H9 (cell line): ENCODE data around the gene E2F1. TPM values are rescaled to one million over a fixed set of nuclear protein-coding genes. Genes with fewer than 3 reads are reported as not detected.

Experiments used
- DNase-seq: peaks from one replicate; pipeline ENCODE4 v3.0.0-alpha.2; 2017
- H2AFZ ChIP-seq: one replicate; pipeline ENCODE4 v1.6.1; 2013; ENCODE audit warnings: mild to moderate bottlenecking, low read length, control low read depth, moderate library complexity
- H2AK5ac ChIP-seq: 2 replicates; pipeline ENCODE4 v1.6.1; 2013; ENCODE audit warnings: low read length, control low read depth, mixed read lengths; ENCODE audit not compliant: insufficient read length
- H2BK120ac ChIP-seq: one replicate; pipeline ENCODE4 v1.6.1; 2013; ENCODE audit warnings: low read depth, mild to moderate bottlenecking, low read length, control low read depth, inconsistent platforms; ENCODE audit not compliant: poor library complexity, severe bottlenecking
- H2BK12ac ChIP-seq: 2 replicates; pipeline ENCODE4 v1.6.1; 2013; ENCODE audit warnings: low read length, control low read depth, mixed read lengths, low read depth; ENCODE audit not compliant: insufficient read length
- H2BK15ac ChIP-seq: 2 replicates; pipeline ENCODE4 v1.6.1; 2013; ENCODE audit warnings: low read depth, low read length, control low read depth
- H2BK20ac ChIP-seq: one replicate; pipeline ENCODE4 v1.6.1; 2013; ENCODE audit warnings: low read depth, mild to moderate bottlenecking, low read length, control low read depth, inconsistent platforms; ENCODE audit not compliant: poor library complexity, severe bottlenecking
- H2BK5ac ChIP-seq: 2 replicates; pipeline ENCODE4 v1.6.1; 2013; ENCODE audit warnings: low read length, control low read depth, mixed read lengths; ENCODE audit not compliant: insufficient read length
- H3K14ac ChIP-seq: 2 replicates; pipeline ENCODE4 v1.6.1; 2013; ENCODE audit warnings: low read length, control low read depth; ENCODE audit not compliant: insufficient read depth
- H3K18ac ChIP-seq: 2 replicates; pipeline ENCODE4 v1.6.1; 2013; ENCODE audit warnings: low read depth, mild to moderate bottlenecking, mixed read lengths, low read length, control low read depth; ENCODE audit not compliant: insufficient read length
- H3K23ac ChIP-seq: 2 replicates; pipeline ENCODE4 v1.6.1; 2013; ENCODE audit warnings: low read length, control low read depth, mixed read lengths, low read depth; ENCODE audit not compliant: insufficient read length
- H3K23me2 ChIP-seq: 2 replicates; pipeline ENCODE4 v1.6.1; 2013; ENCODE audit warnings: low read depth, mild to moderate bottlenecking, mixed read lengths, low read length, control low read depth; ENCODE audit not compliant: insufficient read length, poor library complexity, severe bottlenecking
- H3K27ac ChIP-seq: 2 replicates; pipeline ENCODE4 v1.5.1; 2013; ENCODE audit warnings: low read length, control low read depth, mixed read lengths, low read depth; ENCODE audit not compliant: insufficient read length
- H3K27me3 ChIP-seq: 2 replicates; pipeline ENCODE4 v1.6.1; 2013; ENCODE audit warnings: low read length, control low read depth, inconsistent platforms; ENCODE audit not compliant: insufficient read depth
- H3K4ac ChIP-seq: 2 replicates; pipeline ENCODE4 v1.6.1; 2013; ENCODE audit warnings: low read depth, mild to moderate bottlenecking, control low read depth, inconsistent platforms, low read length, moderate library complexity
- H3K4me1 ChIP-seq: 2 replicates; pipeline ENCODE4 v1.6.1; 2013; ENCODE audit warnings: low read length, control low read depth, inconsistent platforms; ENCODE audit not compliant: insufficient read depth
- H3K4me2 ChIP-seq: 2 replicates; pipeline ENCODE4 v1.6.1; 2013; ENCODE audit warnings: low read length, control low read depth, mixed read lengths; ENCODE audit not compliant: insufficient read length, insufficient read depth
- H3K56ac ChIP-seq: 2 replicates; pipeline ENCODE4 v1.6.1; 2013; ENCODE audit warnings: low read depth, mild to moderate bottlenecking, mixed read lengths, low read length, control low read depth; ENCODE audit not compliant: insufficient read length
- H3K79me1 ChIP-seq: 2 replicates; pipeline ENCODE4 v1.6.1; 2013; ENCODE audit warnings: low read depth, mild to moderate bottlenecking, moderate library complexity, low read length, control low read depth, inconsistent platforms; ENCODE audit not compliant: insufficient read depth, poor library complexity, severe bottlenecking
- H3K79me2 ChIP-seq: 2 replicates; pipeline ENCODE4 v1.6.1; 2013; ENCODE audit warnings: low read length, control low read depth, inconsistent platforms; ENCODE audit not compliant: insufficient read depth
- H3K9ac ChIP-seq: 2 replicates; pipeline ENCODE4 v1.6.1; 2013; ENCODE audit warnings: low read length, control low read depth, mixed read lengths; ENCODE audit not compliant: insufficient read length; ENCODE audit errors: extremely low read depth
- H3K9me3 ChIP-seq: one replicate; pipeline ENCODE4 v1.6.1; 2013; ENCODE audit warnings: low read depth, low read length, inconsistent platforms; ENCODE audit not compliant: control insufficient read depth
- H3T11ph ChIP-seq: one replicate; pipeline ENCODE4 v1.6.1; 2013; ENCODE audit warnings: mild to moderate bottlenecking, low read length, control low read depth, inconsistent platforms
- H4K20me1 ChIP-seq: one replicate; pipeline ENCODE4 v1.6.1; 2013; ENCODE audit not compliant: control insufficient read depth, insufficient read length, insufficient read depth
- H4K5ac ChIP-seq: 2 replicates; pipeline ENCODE4 v1.6.1; 2013; ENCODE audit warnings: low read depth, mild to moderate bottlenecking, mixed read lengths, low read length, control low read depth; ENCODE audit not compliant: insufficient read length
- H4K8ac ChIP-seq: replicated peaks from 2 replicates; pipeline ENCODE4 v1.6.1; 2013; ENCODE audit warnings: low read length, control low read depth, mixed read lengths, low read depth; ENCODE audit not compliant: insufficient read length
- H4K91ac ChIP-seq: 2 replicates; pipeline ENCODE4 v1.6.1; 2013; ENCODE audit warnings: low read depth, mild to moderate bottlenecking, moderate library complexity, mixed read lengths, low read length, control low read depth; ENCODE audit not compliant: insufficient read length
- H3K27ac Mint-ChIP-seq, 3 experiments: 2 replicates in 2 of 3; 3 replicates in 1 of 3; pipeline ENCODE4 v1.8.0; 2020 to 2021; ENCODE audit warnings: mixed read lengths in 3 of 3, mild to moderate bottlenecking in 1 of 3, moderate library complexity in 1 of 3
- H3K27me3 Mint-ChIP-seq: 2 replicates; pipeline ENCODE4 v1.8.0; 2021; ENCODE audit warnings: low read depth, mild to moderate bottlenecking, moderate library complexity, mixed read lengths
- H3K36me3 Mint-ChIP-seq, 3 experiments: 2 replicates in 2 of 3; 3 replicates in 1 of 3; pipeline ENCODE4 v1.8.0; 2020 to 2021; ENCODE audit warnings: low read depth in 3 of 3, mixed read lengths in 3 of 3; ENCODE audit not compliant: insufficient read depth in 1 of 3
- H3K4me1 Mint-ChIP-seq, 2 experiments: 2 replicates each; pipeline ENCODE4 v1.8.0; 2020; ENCODE audit warnings: mixed read lengths in 2 of 2
- H3K4me3 Mint-ChIP-seq, 2 experiments: 2 replicates in 1 of 2; 3 replicates in 1 of 2; pipeline ENCODE4 v1.8.0; 2020 to 2021; ENCODE audit warnings: mild to moderate bottlenecking in 2 of 2, mixed read lengths in 2 of 2, moderate library complexity in 1 of 2
- H3K9me3 Mint-ChIP-seq, 2 experiments: 2 replicates in 1 of 2; 3 replicates in 1 of 2; pipeline ENCODE4 v1.8.0; 2020; ENCODE audit warnings: mild to moderate bottlenecking in 2 of 2, mixed read lengths in 2 of 2, moderate library complexity in 1 of 2
- CTCF ChIP-seq: fragments of 200-600 bp; sonication (generic); conservative IDR thresholded peaks from 3 replicates; pipeline ENCODE4 v1.8.0; 2021; ENCODE audit warnings: antibody characterized with exemption, mild to moderate bottlenecking
- WGBS: extraction: QIAGEN DNeasy Blood & Tissue Kit; methylation state at CpG from one replicate; pipeline ENCODE4 v1.1.7; 2013; ENCODE audit warnings: missing lambda C conversion rate, low lambda C conversion rate, mixed read lengths; ENCODE audit not compliant: insufficient read length; ENCODE audit errors: extremely low coverage; 5-methylcytosine and 5-hydroxymethylcytosine counted together
- total RNA-seq: library from RNA; stranded (reverse); gene quantifications from 2 replicates; pipeline ENCODE4 v1.2.1, GENCODE V29; 2021

The E2F1 gene
- total RNA-seq, 1 experiment from 2014 or later: 58.7 TPM

GRCh38 chr20:33732166-33732970 lies 46.2 kb upstream of the E2F1 start:
- no peak overlapping the region for H2AFZ ChIP-seq
- peaks cover 13 to 17% of the 10 kb centered on the region in 2 experiments for H3K9me3 Mint-ChIP-seq
- H2AK5ac ChIP-seq: no peak overlapping the region
- no peak overlapping the region for H4K8ac ChIP-seq
- H3K27ac ChIP-seq: no peak overlapping the region
- H3K23ac ChIP-seq: no peak overlapping the region
- no peak overlapping the region for H2BK20ac ChIP-seq
- no peak overlapping the region for H3K4ac ChIP-seq
- H3K79me2 ChIP-seq: no peaks in the 10 kb centered on the region
- no peaks in the 10 kb centered on the region for H4K20me1 ChIP-seq
- peak overlapping the region; percentile 27; the same call in 1 of the 2 replicates for H3K14ac ChIP-seq
- H3K9me3 ChIP-seq: peaks cover 5% of the 10 kb centered on the region
- H3K27ac Mint-ChIP-seq: peak overlapping the region; percentile 56 to 89 (median 81); a peak in 5 of 7 replicates
- peaks cover 13 to 18% (median 14%) of the 10 kb centered on the region in 3 experiments for H3K36me3 Mint-ChIP-seq
- H3K27me3 Mint-ChIP-seq: peaks cover 3% of the 10 kb centered on the region
- no peak overlapping the region for H2BK12ac ChIP-seq
- WGBS: no CpG with 5 or more reads among the region's 68 CpGs
- peak overlapping the region; percentile 47 for H3K4me2 ChIP-seq
- peaks cover 20 to 21% of the 10 kb centered on the region in 2 experiments for H3K4me1 Mint-ChIP-seq
- no peak; the same call in 2 of the 3 replicates for TF ChIP-seq CTCF
- H3K4me3 Mint-ChIP-seq: peak overlapping the region; percentile 69 to 82
- DNase-seq: peak; percentile 83
- H2BK120ac ChIP-seq: no peak overlapping the region
- no peaks in the 10 kb centered on the region for H3K4me1 ChIP-seq
- H3K23me2 ChIP-seq: peaks cover 8% of the 10 kb centered on the region
- H2BK15ac ChIP-seq: no peak overlapping the region
- peak overlapping the region; percentile 5 for H3K18ac ChIP-seq
- no peak overlapping the region for H4K91ac ChIP-seq
- no peak overlapping the region for H4K5ac ChIP-seq
- H3K79me1 ChIP-seq: no peaks in the 10 kb centered on the region
- H3K56ac ChIP-seq: no peak overlapping the region
- H3K9ac ChIP-seq: peak overlapping the region; percentile 9
- no peaks in the 10 kb centered on the region for H3K27me3 ChIP-seq
- no peak overlapping the region for H2BK5ac ChIP-seq
- no peak overlapping the region for H3T11ph ChIP-seq
